Upper lobe of left lung (tissue), 4 donors: ENCODE measurements around the gene ROBO1.

ENCODE experiments used
- CTCF ChIP-seq, 6 experiments: fragments of 450-650 bp in 4 of 6; fragments of 200-600 bp in 2 of 6; sonication (generic) in 2 of 6; IDR thresholded peaks; one replicate each; pipeline ENCODE4 v1.5.1; 2016 to 2019; ENCODE audit warnings: antibody characterized with exemption in 6 of 6
- POLR2A ChIP-seq, 4 donors: fragments of 450-650 bp; IDR thresholded peaks; one replicate each; pipeline ENCODE4 v1.5.1; 2016 to 2017; ENCODE audit warnings: antibody characterized with exemption in 4 of 4, mild to moderate bottlenecking in 2 of 4
- POLR2AphosphoS5 ChIP-seq, 2 donors: sonication (generic); formaldehyde crosslinking; IDR thresholded peaks; one replicate each; pipeline ENCODE4 v1.5.1; 2017; ENCODE audit warnings: antibody characterized with exemption in 2 of 2

- TF ChIP-seq POLR2A (IDR thresholded peaks at IDR 0.05): no peak
- no peak for TF ChIP-seq CTCF (IDR thresholded peaks at IDR 0.05)
- no peak for TF ChIP-seq POLR2AphosphoS5 (IDR thresholded peaks at IDR 0.05)
Observed at GRCh38 chr3:79257791-79258190, 510.0 kb downstream of the ROBO1 start.
